Osteoblast (primary cell): ENCODE results near the gene SCP2. TPM values are rescaled to one million over a fixed set of nuclear protein-coding genes. Genes with fewer than 3 reads are reported as not detected.
"Not testable (repeated sequence)": the region's sequence is repeated elsewhere in the genome, so short reads cannot be mapped to it uniquely, and the experiment has no call there.

Experiments
- DNase-seq: peaks from one replicate; pipeline ENCODE4 v3.0.0; 2011; ENCODE audit warnings: low spot score, mixed read lengths; ENCODE audit not compliant: insufficient read length; ENCODE audit errors: missing footprints
- H2AFZ ChIP-seq: 2 replicates; pipeline ENCODE4 v1.6.0; 2011; ENCODE audit warnings: mild to moderate bottlenecking, low read length
- H3K27ac ChIP-seq: 2 replicates; pipeline ENCODE4 v1.5.1; 2011; ENCODE audit warnings: mild to moderate bottlenecking, low read depth, low read length, moderate library complexity
- H3K27me3 ChIP-seq: 2 replicates; pipeline ENCODE4 v1.6.0; 2012; ENCODE audit warnings: mild to moderate bottlenecking, control low read depth, inconsistent platforms, low read length, moderate library complexity; ENCODE audit not compliant: insufficient read depth
- H3K36me3 ChIP-seq: 2 replicates; pipeline ENCODE4 v1.5.1; 2011; ENCODE audit warnings: mild to moderate bottlenecking, low read length, control low read depth, moderate library complexity; ENCODE audit not compliant: insufficient read depth
- H3K4me1 ChIP-seq: 2 replicates; pipeline ENCODE4 v1.5.1; 2011; ENCODE audit warnings: mild to moderate bottlenecking, low read length, control low read depth, moderate library complexity; ENCODE audit not compliant: insufficient read depth
- H3K4me2 ChIP-seq: 2 replicates; pipeline ENCODE4 v1.6.0; 2011; ENCODE audit warnings: mild to moderate bottlenecking, low read length; ENCODE audit not compliant: insufficient read depth
- H3K4me3 ChIP-seq: fragments of 200-600 bp; sonication (generic); 3 replicates; pipeline ENCODE4 v1.5.1; 2012; ENCODE audit warnings: mild to moderate bottlenecking, low read length, inconsistent platforms; ENCODE audit not compliant: insufficient read depth
- H3K79me2 ChIP-seq: 2 replicates; pipeline ENCODE4 v1.6.0; 2012; ENCODE audit warnings: mild to moderate bottlenecking, low read length, control low read depth, inconsistent platforms; ENCODE audit not compliant: insufficient read depth
- H3K9me3 ChIP-seq: 2 replicates; pipeline ENCODE4 v1.5.1; 2011; ENCODE audit warnings: low read depth, low read length, control low read depth
- H4K20me1 ChIP-seq: 2 replicates; pipeline ENCODE4 v1.6.0; 2012; ENCODE audit warnings: mild to moderate bottlenecking, low read length, control low read depth; ENCODE audit not compliant: insufficient read depth
- CTCF ChIP-seq: IDR thresholded peaks from 2 replicates; pipeline ENCODE4 v1.5.1; 2011; ENCODE audit warnings: mild to moderate bottlenecking, low read depth, low read length, moderate library complexity; ENCODE audit errors: extremely low read depth
- total RNA-seq: library from RNA; depleted of rRNA; stranded (reverse); fragments of >200 nt; gene quantifications from 2 replicates; pipeline ENCODE4 v1.2.3, GENCODE V29; 2012

The SCP2 gene
- total RNA-seq, 1 donor = 171 TPM

- no peak overlapping the region for H3K27ac ChIP-seq
- no peaks in the 10 kb centered on the region for H3K9me3 ChIP-seq
- no peak overlapping the region for H3K4me3 ChIP-seq
- no peak for TF ChIP-seq CTCF
- H3K36me3 ChIP-seq = no peaks in the 10 kb centered on the region
- no peak for DNase-seq
- no peaks in the 10 kb centered on the region for H3K27me3 ChIP-seq
- H3K4me2 ChIP-seq = no peak overlapping the region
- H4K20me1 ChIP-seq = no peaks in the 10 kb centered on the region
- no peaks in the 10 kb centered on the region for H3K79me2 ChIP-seq
- no peaks in the 10 kb centered on the region for H3K4me1 ChIP-seq
- no peak overlapping the region for H2AFZ ChIP-seq
Measured at GRCh38 chr1:52970149-52970548, 43.1 kb downstream of the SCP2 start.

- DNase-seq = no peak
- Histone ChIP-seq H3K4me2 (no peak overlapping the region), H4K20me1 (no peaks in the 10 kb centered on the region), H3K36me3 (peaks cover 9% of the 10 kb centered on the region), H3K27ac (no peak overlapping the region), H3K4me3 (no peak overlapping the region), H3K79me2 (no peaks in the 10 kb centered on the region), H2AFZ (no peak overlapping the region), H3K9me3 (no peaks in the 10 kb centered on the region), H3K4me1 (no peaks in the 10 kb centered on the region), H3K27me3 (no peaks in the 10 kb centered on the region)
- no peak for TF ChIP-seq CTCF
Measured at GRCh38 chr1:52973841-52974240, 46.8 kb downstream of the SCP2 start.

DNA sequence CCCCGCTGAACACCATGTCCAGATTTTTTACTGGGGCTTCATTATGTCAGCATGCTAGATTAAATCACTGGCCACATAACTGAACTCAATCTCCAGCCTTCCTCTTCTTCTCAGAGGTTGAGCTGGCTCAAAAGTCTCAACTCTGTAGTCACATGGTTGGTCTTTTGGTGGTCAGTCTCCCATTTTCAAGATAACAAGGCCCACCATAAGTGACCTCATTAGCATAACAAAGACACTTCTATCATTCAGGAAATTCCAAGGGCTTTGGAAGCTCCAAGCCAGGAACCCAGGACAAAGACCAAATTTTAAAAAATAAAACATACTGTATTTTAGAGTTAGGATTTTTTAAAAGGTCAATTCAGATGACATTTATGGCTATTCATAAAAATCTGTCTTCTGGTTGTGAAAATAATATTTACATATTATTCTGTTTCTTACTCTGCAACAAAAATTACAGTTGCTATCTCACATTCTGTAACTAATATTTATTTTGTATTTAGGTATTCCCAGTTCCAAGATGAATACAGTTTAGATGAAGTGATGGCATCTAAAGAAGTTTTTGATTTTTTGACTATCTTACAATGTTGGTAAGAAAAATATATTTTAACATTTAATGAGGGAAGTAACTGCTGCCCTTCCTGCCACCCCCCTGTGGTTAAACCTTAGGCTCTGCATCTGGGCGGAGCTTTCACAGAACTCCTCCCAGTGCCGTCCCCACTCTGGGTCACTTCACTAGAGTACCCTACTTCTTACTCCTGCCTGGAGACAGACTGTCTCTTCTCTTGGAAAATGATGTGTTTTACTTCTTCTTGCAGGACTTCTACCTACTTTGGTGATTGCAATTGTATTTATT lies 49.3 kb downstream of the SCP2 start:
- Histone ChIP-seq H3K27me3 (no peaks in the 10 kb centered on the region), H3K4me3 (no peak overlapping the region), H3K9me3 (no peaks in the 10 kb centered on the region), H3K27ac (no peak overlapping the region), H4K20me1 (no peaks in the 10 kb centered on the region), H2AFZ (no peak overlapping the region), H3K79me2 (no peaks in the 10 kb centered on the region), H3K4me1 (no peaks in the 10 kb centered on the region), H3K4me2 (no peak overlapping the region), H3K36me3 (peaks cover 18% of the 10 kb centered on the region)
- TF ChIP-seq CTCF = no peak
- DNase-seq = no peak

DNA sequence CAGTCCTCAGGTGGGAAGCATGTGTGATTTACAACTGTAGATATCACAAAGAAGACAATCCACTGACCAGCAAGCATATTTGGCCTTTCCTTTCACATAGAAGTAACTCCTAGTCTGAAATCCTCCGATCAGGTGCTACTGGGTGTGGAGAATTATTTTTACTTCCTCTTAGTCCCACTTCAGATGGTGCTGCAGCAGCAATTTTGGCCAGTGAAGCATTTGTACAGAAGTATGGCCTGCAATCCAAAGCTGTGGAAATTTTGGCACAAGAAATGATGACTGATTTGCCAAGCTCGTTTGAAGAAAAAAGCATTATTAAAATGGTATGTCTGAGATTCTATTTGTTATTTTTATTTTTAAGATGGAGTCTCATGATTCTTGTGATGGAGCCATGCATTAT lies 51.0 kb downstream of the SCP2 start:
- Histone ChIP-seq H3K4me2 (no peak overlapping the region), H3K4me1 (no peaks in the 10 kb centered on the region), H3K27me3 (no peaks in the 10 kb centered on the region), H3K27ac (no peak overlapping the region), H4K20me1 (no peaks in the 10 kb centered on the region), H3K36me3 (peaks cover 21% of the 10 kb centered on the region), H3K9me3 (no peaks in the 10 kb centered on the region), H3K79me2 (no peaks in the 10 kb centered on the region), H2AFZ (no peak overlapping the region), H3K4me3 (no peak overlapping the region)
- DNase-seq = no peak
- no peak for TF ChIP-seq CTCF

- not testable (repeated sequence) for DNase-seq, H3K27ac ChIP-seq, H3K4me1 ChIP-seq, H3K4me2 ChIP-seq, H3K79me2 ChIP-seq, H3K27me3 ChIP-seq, H3K36me3 ChIP-seq, H3K4me3 ChIP-seq, H2AFZ ChIP-seq, H3K9me3 ChIP-seq, H4K20me1 ChIP-seq
Measured at GRCh38 chr1:52992733-52993132, 65.7 kb downstream of the SCP2 start.
